HG03097 (cell line): ENCODE measurements around the gene CANT1.

ENCODE experiments used
- ATAC-seq: cut with Tn5 transposase; IDR thresholded peaks from one replicate; pipeline ENCODE4 v1.9.1; 2021; ENCODE audit not compliant: unreplicated experiment, low FRiP score

The CANT1 gene

DNA sequence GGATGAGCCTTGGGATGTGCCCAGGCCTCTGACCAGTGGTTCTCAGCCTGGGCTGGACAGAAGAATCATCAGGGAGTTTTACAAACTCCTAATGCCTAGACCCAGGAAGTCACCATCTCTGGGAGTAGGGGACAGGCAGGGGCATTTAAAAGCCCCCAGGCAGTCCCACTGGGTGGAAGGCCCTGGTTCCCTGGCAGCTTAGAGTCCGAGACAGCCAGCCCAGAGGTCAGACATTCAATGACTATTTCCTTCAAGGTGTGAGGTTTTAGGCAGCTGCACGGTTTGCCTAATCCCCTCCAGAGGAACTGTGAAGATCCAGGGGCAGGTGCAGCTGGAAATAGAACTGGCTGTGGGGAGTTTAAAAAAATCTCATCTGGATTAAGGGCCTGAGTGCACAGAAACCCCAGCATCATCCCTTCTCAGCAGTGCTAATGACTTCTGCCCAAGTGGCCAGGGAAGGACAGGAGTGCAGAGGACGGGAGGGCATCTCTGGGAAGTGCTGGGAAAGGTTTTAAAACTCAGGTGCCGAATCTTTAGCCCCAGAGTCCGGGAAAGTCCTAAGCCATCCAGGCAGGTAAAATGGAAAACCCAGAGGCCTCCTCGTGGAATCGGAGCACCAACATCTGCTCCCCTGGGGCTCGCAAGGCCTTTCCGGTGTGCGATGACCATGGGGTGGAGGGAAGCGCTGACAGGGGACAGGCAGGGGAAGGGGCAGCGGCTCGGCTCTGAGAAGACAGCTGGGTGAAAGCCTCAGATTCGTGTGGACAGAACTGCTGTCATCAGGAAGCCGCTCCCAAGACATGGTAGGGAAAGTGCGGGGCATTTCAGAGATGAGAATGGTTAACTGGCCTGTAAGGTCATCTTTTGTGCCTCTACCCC lies 28.3 kb downstream of the CANT1 start:
- no peak for ATAC-seq

GRCh38 chr17:78980624-78980972 lies 29.0 kb downstream of the CANT1 start:
- no peak for ATAC-seq

DNA sequence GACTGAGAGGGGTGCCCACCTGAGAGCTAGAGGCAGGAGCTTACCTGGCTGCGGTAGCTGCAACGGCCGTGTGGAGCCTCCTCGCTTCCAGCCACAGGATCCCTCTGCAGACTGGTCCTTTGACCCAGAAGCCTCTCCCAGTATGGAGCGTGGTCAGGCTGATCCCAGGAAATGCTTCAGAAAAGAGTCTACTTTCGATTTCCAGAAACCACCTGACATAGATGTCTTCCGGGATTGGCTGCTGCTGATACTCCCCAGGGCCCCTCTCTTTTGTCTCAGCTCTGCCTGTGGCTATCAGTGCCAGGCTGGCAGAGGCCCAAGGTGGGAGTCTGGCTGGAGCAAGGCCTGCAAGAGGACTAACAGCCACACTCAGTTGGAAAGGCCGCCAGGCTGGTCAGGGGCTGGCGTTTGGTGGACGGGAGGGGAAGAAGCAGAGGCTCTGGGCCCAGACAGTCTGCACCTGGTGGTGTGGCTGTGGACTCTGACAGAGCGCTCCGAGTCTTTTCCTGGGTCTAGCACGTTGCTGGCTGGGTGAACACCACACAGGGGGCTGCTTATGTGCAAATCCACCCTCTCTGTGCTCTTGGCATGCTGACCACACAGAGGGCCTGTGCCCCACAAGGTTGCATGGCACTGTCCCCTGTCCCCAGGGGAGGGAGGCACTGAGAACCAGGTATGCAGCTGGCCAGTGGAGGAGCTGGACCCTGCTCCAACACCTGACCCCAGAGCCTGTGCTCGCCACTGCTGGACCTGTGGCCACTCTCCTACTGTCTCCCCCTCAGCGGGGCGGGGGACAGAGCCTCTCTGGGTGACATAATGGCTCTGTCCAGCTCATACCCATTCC lies 29.6 kb downstream of the CANT1 start, which contains the start of gene LGALS3BP:
Gene LGALS3BP (minus strand): TSS at position 144 of the 844 bp plus-strand sequence. CDS start 2,732 bp downstream, outside the sequence.
- no peak for ATAC-seq

DNA sequence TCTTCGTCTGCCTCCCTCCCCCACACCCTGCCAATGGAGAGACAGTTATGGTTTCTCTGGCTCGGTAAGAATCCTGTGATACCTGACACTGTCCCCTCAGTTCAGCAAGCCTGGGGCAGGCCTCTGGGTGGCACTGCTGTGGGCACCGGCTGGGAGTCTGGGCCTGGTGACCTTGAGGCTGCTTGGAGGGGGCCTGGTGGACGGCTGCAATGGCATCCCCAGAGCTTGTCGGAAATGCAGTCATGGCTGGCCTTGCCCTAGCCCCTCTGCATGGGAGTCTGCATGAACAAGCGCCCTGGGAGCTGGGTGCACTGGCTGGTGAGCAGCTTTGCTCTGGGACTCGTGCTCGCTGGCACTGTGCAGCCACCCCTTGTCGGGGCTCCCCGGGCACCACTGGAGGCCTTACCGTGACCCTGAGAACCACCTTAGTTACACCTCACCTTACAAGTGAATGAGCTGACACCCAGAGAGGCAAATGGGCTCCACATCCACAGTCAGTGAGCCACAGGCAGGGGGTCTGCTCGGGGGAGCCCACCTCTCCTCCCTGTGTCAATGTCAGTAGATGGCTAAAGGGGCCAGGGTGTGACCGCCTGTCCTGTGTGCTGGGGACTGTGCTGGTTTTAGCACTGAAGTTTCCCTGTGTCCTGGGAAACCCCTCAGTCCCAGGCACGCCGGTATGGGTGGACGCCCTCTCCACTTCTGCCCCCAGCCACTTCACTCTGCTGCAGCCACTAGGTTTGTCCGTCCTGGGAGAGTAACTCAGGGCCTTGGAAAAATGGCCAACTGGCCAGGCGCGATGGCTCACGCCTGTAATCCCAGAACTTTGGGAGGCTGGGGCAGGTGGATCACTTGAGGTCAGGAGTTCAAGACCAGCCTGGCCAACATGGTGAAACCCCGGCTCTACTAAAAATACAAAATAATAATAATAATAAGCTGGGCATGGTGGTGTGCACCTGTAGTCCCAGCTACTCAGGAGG lies 31.3 kb downstream of the CANT1 start:
- ATAC-seq: no peak

GRCh38 chr17:78977681-78977943 lies 32.0 kb downstream of the CANT1 start:
- ATAC-seq: no peak

- ATAC-seq: no peak
These were observed 32.5 kb downstream of the CANT1 start for GRCh38 chr17:78976907-78977680.

DNA sequence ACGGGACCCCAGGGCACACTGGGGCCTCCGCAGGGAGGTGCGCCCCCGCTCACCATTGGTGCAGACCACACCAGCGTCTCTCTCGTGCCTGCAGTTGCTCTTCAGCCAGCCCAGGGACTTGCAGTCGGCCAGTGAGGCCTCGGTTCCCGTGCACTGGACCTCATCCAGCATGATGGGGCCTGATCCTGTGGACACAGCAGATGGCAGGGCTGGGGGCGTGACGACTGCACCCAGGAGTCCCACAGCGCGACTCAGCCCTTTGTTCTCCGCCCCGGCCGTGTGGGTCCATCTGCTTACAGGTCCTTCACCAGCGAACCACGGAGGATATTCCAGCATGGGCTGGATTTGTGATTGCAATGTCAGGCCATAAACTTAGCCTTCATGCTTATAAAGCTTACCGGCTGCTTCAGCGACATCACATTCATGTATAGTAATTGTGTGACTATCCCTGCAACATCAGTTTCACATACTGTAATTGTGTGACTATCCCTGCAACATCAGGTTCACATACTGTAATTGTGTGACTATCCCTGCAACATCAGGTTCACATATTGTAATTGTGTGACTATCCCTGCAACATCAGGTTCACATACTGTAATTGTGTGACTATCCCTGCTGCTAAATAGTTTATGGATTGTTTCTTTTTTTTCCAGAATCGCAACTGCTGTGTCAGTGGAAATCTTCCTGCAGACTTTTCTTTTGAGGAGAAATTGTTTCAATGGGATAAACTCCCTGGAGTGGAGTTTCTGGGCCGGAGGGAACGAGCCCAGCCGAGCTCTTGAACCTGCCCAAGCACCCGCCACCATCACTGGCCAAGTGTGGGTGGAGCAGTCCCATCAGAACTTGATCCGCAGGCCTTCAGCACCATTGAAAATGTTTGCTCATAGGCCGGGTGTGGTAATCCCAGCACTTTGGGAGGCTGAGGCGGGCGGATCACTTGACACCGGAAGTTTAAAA lies 34.7 kb downstream of the CANT1 start:
- ATAC-seq: no peak

GRCh38 chr17:78973792-78974520 lies 35.6 kb downstream of the CANT1 start:
- no peak for ATAC-seq

DNA sequence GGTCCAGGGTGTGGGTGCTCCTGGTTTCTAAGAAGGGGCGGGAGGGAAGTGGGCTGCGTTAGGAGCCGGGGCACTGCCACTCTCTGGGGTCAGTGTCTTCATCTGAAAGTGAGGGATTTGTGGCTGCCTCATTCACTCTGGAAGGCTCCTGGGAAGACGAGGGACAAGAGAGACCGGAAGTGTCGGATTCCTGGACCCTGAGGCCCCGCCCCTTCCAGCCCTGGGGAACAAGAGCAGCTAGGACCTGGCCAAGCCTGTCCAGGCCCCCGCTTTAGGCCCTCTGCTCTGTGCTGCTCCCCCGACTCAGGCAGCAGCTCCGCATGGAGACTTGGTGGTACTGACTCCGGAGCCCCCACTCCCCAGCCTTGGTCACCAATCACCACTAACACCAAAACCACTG lies 36.4 kb downstream of the CANT1 start:
- no peak for ATAC-seq

DNA sequence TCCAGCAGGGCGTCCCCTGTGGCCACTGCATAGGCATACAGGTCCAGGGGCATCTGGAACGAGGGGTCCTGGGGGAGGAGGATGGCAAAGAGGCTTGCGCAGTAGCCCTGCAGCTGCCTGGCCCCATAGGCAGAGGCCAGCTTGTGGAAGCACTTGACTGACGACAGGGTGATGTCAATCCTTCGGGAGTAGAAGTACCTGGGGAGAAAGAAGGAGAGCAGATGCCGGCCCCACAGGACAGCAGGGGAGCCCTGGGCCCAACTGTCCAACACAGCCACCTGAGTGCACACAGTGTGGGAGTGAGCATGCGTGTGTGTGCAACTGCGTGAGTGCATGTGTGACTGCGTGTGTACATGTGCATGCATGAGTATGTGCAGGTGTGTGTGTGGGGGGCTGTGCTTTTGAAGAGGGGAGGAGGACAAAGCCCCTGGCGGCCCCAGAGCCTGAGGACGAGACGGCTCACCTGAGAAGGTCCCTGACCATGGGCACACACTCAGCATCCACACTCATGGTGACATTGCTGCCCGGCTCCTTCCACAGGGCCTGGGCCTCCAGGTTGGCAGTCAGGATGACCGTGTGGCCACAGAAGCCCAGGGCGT lies 37.0 kb downstream of the CANT1 start:
- no peak for ATAC-seq

DNA sequence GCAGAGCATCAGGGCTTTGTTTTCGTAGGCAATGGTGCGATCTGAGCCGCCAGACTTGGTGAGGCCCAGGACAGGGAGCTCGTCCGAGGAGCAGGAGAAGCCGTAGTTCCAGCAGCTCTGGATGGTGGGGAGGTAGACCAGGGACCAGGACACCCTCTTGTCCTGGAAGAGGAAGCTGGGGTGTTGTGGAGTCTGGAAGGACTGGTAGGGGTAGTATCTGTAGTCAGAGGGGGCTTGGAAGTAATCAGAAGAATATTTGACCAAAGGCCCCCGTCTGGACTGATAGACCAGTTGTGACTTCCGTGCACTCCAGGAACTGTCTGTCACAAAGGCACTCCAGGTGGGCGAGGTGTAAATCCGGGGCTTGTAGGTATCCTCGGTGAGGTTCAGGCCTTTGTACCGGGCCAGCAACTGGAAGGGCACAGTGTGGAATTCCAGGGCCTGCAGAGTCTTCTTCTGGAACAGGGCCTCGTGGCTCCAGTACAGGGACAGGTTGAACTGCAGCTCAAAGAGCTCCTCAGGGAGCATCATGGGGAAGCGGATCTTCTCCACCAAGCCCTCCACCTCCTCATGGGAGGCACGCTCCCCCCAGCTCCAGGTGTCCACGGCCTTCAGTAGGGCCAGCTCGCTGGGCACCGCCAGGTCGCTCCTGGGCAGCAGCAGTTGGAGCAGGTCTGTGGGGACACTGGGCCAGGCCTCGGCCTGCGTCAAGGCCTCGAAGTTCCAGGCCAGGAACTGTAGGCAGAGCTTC lies 37.6 kb downstream of the CANT1 start:
- ATAC-seq: no peak

DNA sequence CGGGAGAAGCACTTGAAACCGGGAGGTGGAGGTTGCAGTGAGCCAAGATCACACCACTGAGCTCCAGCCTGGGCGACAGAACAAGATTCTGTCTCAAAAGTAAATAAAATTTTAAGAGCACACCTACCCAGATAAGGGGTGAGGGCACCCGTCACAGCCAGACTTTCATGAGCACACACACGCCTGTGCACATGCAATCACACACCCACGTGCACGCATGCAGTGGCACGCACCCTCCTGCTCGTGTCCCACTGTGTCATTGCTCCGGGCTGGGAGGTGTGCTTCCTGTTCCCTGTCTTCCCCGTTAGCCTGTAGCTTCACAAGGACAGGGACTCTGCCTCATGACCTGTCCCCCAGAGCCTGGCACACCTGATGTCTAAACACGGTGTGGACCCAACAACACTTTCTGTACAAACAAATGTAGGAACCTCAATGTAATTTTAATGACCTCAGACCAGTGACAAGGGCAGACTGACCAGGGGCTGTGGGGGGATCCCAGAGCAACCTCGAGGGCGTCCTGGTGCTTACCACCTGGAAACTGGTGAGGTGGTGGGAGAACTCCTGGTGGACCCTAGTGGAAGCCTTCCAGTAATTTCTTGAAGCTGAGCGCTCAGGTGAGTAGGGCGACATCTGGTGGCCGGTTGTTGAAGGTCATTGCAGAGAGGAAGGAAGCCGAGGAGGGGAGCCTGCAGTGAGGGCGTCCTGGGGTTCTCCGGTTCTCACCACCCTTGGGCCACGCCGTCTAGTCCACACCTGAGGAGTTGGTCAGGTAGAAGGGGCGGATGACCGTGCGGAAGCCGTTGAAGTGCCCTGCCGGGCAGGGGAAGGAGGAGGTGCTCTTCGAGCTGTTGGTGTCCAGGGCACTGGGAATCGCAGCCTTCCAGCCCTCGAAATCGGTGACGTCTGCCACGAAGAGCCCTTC lies 38.5 kb downstream of the CANT1 start:
- ATAC-seq: no peak

DNA sequence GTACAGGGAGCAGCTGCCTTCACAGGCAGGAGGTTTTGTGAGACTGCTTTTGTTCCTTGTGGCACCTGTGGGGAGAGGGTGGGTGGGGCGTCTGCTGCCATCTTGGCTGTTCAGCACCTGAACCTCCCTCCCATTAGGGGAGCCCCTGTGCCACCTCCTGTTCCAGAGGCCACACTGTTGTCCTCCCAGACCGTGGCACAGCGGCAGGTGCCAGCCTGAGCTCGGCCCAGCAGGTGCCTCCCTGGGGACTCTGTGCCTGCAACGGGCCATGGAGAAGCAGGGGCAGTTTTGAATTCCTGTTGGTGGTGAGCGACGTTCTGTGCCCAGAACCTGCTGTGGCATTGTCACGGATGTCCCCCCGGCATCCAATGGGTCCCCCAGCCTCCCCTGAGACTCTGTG lies 39.7 kb downstream of the CANT1 start:
- no peak for ATAC-seq

- ATAC-seq: no peak
These were observed 41.7 kb downstream of the CANT1 start for GRCh38 chr17:78967782-78968362.

- ATAC-seq: no peak
These were observed 42.5 kb downstream of the CANT1 start for GRCh38 chr17:78966910-78967600.
